H1 (cell line): ENCODE data around the gene CDCA3. TPM values are rescaled to one million over a fixed set of nuclear protein-coding genes. Genes with fewer than 3 reads are reported as not detected.

Source experiments
- CTCF ChIA-PET: fragments of 300-600 bp; sonication (Branson Sonifier 250); formaldehyde crosslinking; loops from one replicate; lab custom pipeline; 2021; ENCODE audit not compliant: partially characterized antibody; lab: Charles Lee
- POLR2A ChIA-PET: fragments of 300-600 bp; sonication (Branson Sonifier 250); formaldehyde crosslinking; loops from one replicate; lab custom pipeline; 2021; ENCODE audit warnings: inconsistent platforms; ENCODE audit not compliant: partially characterized antibody; lab: Charles Lee
- DNase-seq, 2 experiments: peaks; one replicate each; pipeline versions ENCODE4 v3.0.0 to v3.0.0-alpha.2; 2010 to 2022; ENCODE audit warnings: low spot score in 2 of 2, low read depth in 1 of 2, mixed read lengths in 1 of 2
- FAIRE-seq: peaks from 2 replicates; lab custom pipeline; 2011; peaks lifted over from hg19 to GRCh38; lab: Jason Lieb, UNC
- H2AFZ ChIP-seq: 2 replicates; pipeline ENCODE4 v1.8.1; 2012; ENCODE audit warnings: low read length, inconsistent platforms
- H2AK5ac ChIP-seq: 2 replicates; pipeline ENCODE4 v1.6.1; 2013; ENCODE audit warnings: low read depth, low read length
- H2BK120ac ChIP-seq: replicated peaks from 2 replicates; pipeline ENCODE3; 2013; ENCODE audit warnings: low read depth, low read length, inconsistent platforms
- H2BK12ac ChIP-seq: 2 replicates; pipeline ENCODE4 v1.6.1; 2013; ENCODE audit warnings: low read depth, low read length
- H2BK15ac ChIP-seq: 2 replicates; pipeline ENCODE4 v1.6.1; 2013; ENCODE audit warnings: low read length
- H2BK20ac ChIP-seq: 2 replicates; pipeline ENCODE4 v1.6.1; 2013; ENCODE audit warnings: low read length
- H2BK5ac ChIP-seq: 2 replicates; pipeline ENCODE4 v1.6.1; 2013; ENCODE audit warnings: low read depth, low read length
- H3K14ac ChIP-seq: 2 replicates; pipeline ENCODE4 v1.6.1; 2013; ENCODE audit warnings: inconsistent platforms; ENCODE audit not compliant: insufficient read length
- H3K18ac ChIP-seq: 2 replicates; pipeline ENCODE4 v1.6.1; 2013; ENCODE audit warnings: low read length; ENCODE audit errors: extremely low read depth
- H3K23ac ChIP-seq: 2 replicates; pipeline ENCODE4 v1.6.1; 2013; ENCODE audit warnings: inconsistent platforms; ENCODE audit not compliant: insufficient read length
- H3K23me2 ChIP-seq: 2 replicates; pipeline ENCODE4 v1.6.1; 2013; ENCODE audit warnings: low read depth, low read length
- H3K27ac ChIP-seq: 2 replicates; pipeline ENCODE4 v1.6.1; 2011; ENCODE audit warnings: low read depth, low read length, inconsistent platforms
- H3K27me3 ChIP-seq, 4 experiments: replicated peaks in 1 of 4; 1 replicate in 1 of 4; 2 replicates in 3 of 4; pipeline versions ENCODE4 v1.6.1 to v1.8.1; 2011 to 2013; ENCODE audit warnings: low read length in 3 of 4, mild to moderate bottlenecking in 3 of 4, inconsistent platforms in 2 of 4, mixed read lengths in 2 of 4, moderate library complexity in 1 of 4; ENCODE audit not compliant: control insufficient read depth in 3 of 4, insufficient read depth in 3 of 4; ENCODE audit errors: extremely low read depth in 1 of 4
- H3K36me3 ChIP-seq, 4 experiments: 2 replicates each; pipeline versions ENCODE4 v1.6.1 to v1.8.1; 2011 to 2013; ENCODE audit warnings: mild to moderate bottlenecking in 4 of 4, low read length in 3 of 4, moderate library complexity in 2 of 4, control low read depth in 1 of 4, inconsistent platforms in 1 of 4; ENCODE audit not compliant: insufficient read depth in 4 of 4, control insufficient read depth in 2 of 4
- H3K4ac ChIP-seq: replicated peaks from 2 replicates; pipeline ENCODE3; 2013; ENCODE audit warnings: low read length, low read depth, mixed read lengths, inconsistent platforms; ENCODE audit not compliant: insufficient read length
- H3K4me1 ChIP-seq, 4 experiments: replicated peaks in 1 of 4; 1 replicate in 1 of 4; 2 replicates in 3 of 4; pipeline versions ENCODE4 v1.6.1 to v1.8.1; 2011 to 2013; ENCODE audit warnings: low read length in 3 of 4, inconsistent platforms in 2 of 4, mixed read lengths in 1 of 4; ENCODE audit not compliant: insufficient read depth in 4 of 4, control insufficient read depth in 3 of 4
- H3K4me2 ChIP-seq, 2 experiments: 2 replicates each; pipeline versions ENCODE4 v1.6.1 to v1.8.1; 2011 to 2013; ENCODE audit warnings: low read depth in 2 of 2, low read length in 2 of 2, control low read depth in 1 of 2, inconsistent platforms in 1 of 2, mild to moderate bottlenecking in 1 of 2; ENCODE audit not compliant: insufficient read depth in 1 of 2
- H3K4me3 ChIP-seq, 4 experiments: fragments of 200-600, 300-600 bp in 1 of 4; sonication (generic), shearing (Covaris generic), sonication (Bioruptor Twin) in 1 of 4; 2 replicates each; pipeline versions ENCODE4 v1.5.1 to v1.8.1; 2011 to 2016; ENCODE audit warnings: low read length in 4 of 4, low read depth in 3 of 4, control low read depth in 2 of 4, inconsistent platforms in 2 of 4, mild to moderate bottlenecking in 2 of 4, mixed read lengths in 1 of 4, moderate library complexity in 1 of 4; ENCODE audit not compliant: insufficient read depth in 2 of 4; ENCODE audit errors: extremely low read depth in 1 of 4
- H3K56ac ChIP-seq: replicated peaks from 2 replicates; pipeline ENCODE3; 2013; ENCODE audit warnings: low read depth, mild to moderate bottlenecking, mixed read lengths, low read length, inconsistent platforms; ENCODE audit not compliant: insufficient read length
- H3K79me1 ChIP-seq: 2 replicates; pipeline ENCODE4 v1.6.1; 2013; ENCODE audit warnings: low read depth, low read length, control low read depth
- H3K79me2 ChIP-seq, 2 experiments: 2 replicates each; pipeline versions ENCODE4 v1.6.1 to v1.8.1; 2012 to 2013; ENCODE audit warnings: low read length in 2 of 2, mild to moderate bottlenecking in 2 of 2, inconsistent platforms in 1 of 2; ENCODE audit not compliant: insufficient read depth in 2 of 2, control insufficient read depth in 1 of 2
- H3K9ac ChIP-seq, 4 experiments: replicated peaks in 1 of 4; 1 replicate in 1 of 4; 2 replicates in 3 of 4; pipeline versions ENCODE4 v1.6.1 to v1.8.1; 2011 to 2013; ENCODE audit warnings: low read depth in 3 of 4, low read length in 3 of 4, control low read depth in 2 of 4, mild to moderate bottlenecking in 2 of 4, moderate library complexity in 2 of 4, inconsistent platforms in 1 of 4; ENCODE audit errors: extremely low read depth in 1 of 4
- H3K9me3 ChIP-seq, 2 experiments: 2 replicates each; pipeline versions ENCODE4 v1.6.1 to v1.8.1; 2012 to 2013; ENCODE audit warnings: mild to moderate bottlenecking in 2 of 2, moderate library complexity in 2 of 2, control low read depth in 1 of 2, inconsistent platforms in 1 of 2, low read depth in 1 of 2, low read length in 1 of 2, mixed read lengths in 1 of 2; ENCODE audit not compliant: insufficient read depth in 2 of 2
- H4K20me1 ChIP-seq, 2 experiments: replicated peaks in 1 of 2; 2 replicates each; pipeline versions ENCODE3 to v1.8.1; 2011 to 2013; ENCODE audit warnings: inconsistent platforms in 2 of 2, low read length in 2 of 2, mild to moderate bottlenecking in 1 of 2; ENCODE audit not compliant: insufficient read depth in 2 of 2, control insufficient read depth in 1 of 2
- H4K5ac ChIP-seq: 2 replicates; pipeline ENCODE4 v1.6.1; 2013; ENCODE audit warnings: low read length, low read depth, mixed read lengths, inconsistent platforms; ENCODE audit not compliant: insufficient read length
- H4K8ac ChIP-seq: 2 replicates; pipeline ENCODE4 v1.8.0; 2013; ENCODE audit warnings: mild to moderate bottlenecking, moderate library complexity, low read length, inconsistent platforms; ENCODE audit not compliant: insufficient read depth; ENCODE audit errors: extremely low read depth
- H4K91ac ChIP-seq: replicated peaks from 2 replicates; pipeline ENCODE3; 2013; ENCODE audit warnings: low read length, mixed read lengths, inconsistent platforms; ENCODE audit not compliant: insufficient read length
- BACH1 ChIP-seq: IDR thresholded peaks from 2 replicates; pipeline ENCODE4 v1.6.1; 2012; ENCODE audit warnings: low read length, improper control_type of control experiment
- BCL11A ChIP-seq, 2 experiments: IDR thresholded peaks; one replicate each; pipeline ENCODE4 v1.6.1; 2011; ENCODE audit warnings: low read depth in 2 of 2, low read length in 2 of 2, mild to moderate bottlenecking in 2 of 2
- BRCA1 ChIP-seq: IDR thresholded peaks from 2 replicates; pipeline ENCODE4 v1.6.1; 2012; ENCODE audit warnings: low read depth, low read length, improper control_type of control experiment
- CBX8 ChIP-seq: fragments of 300-800, 300-1000 bp; sonication (generic); IDR thresholded peaks from 2 replicates; pipeline ENCODE4 v1.7.1; 2016; ENCODE audit warnings: low read depth, low read length, borderline replicate concordance
- EP300 ChIP-seq, 2 experiments: IDR thresholded peaks; 1 replicate in 1 of 2; 2 replicates in 1 of 2; pipeline ENCODE4 v1.6.1; 2011 to 2012; ENCODE audit warnings: low read depth in 2 of 2, low read length in 2 of 2, mild to moderate bottlenecking in 2 of 2, borderline replicate concordance in 1 of 2, inconsistent platforms in 1 of 2, moderate library complexity in 1 of 2
- KDM5A ChIP-seq: fragments of 200-600 bp; IDR thresholded peaks from 2 replicates; pipeline ENCODE4 v1.7.1; 2012; ENCODE audit warnings: mild to moderate bottlenecking, low read length, inconsistent platforms, mixed read lengths
- MAX ChIP-seq: IDR thresholded peaks from 2 replicates; pipeline ENCODE4 v1.6.1; 2012; ENCODE audit warnings: inconsistent platforms
- TBP ChIP-seq: IDR thresholded peaks from 2 replicates; pipeline ENCODE4 v1.6.1; 2011; ENCODE audit warnings: low read depth, low read length, improper control_type of control experiment
- WGBS, 2 experiments: shearing (Covaris generic) in 1 of 2; methylation state at CpG; one replicate each; pipeline versions ENCODE4 v1.1.6 to v1.1.7; 2013 to 2015; ENCODE audit warnings: low lambda C conversion rate in 2 of 2, mixed read lengths in 2 of 2, inconsistent platforms in 1 of 2, low coverage in 1 of 2, missing lambda C conversion rate in 1 of 2; ENCODE audit not compliant: insufficient replicate concordance in 2 of 2, insufficient coverage in 1 of 2, insufficient read length in 1 of 2; ENCODE audit errors: extremely low coverage in 1 of 2, missing lambda C conversion rate in 1 of 2; 5-methylcytosine and 5-hydroxymethylcytosine counted together
- polyA plus RNA-seq, 7 experiments: library from polyadenylated mRNA; depleted of rRNA in 3 of 7; stranded (reverse) in 5 of 7; unstranded in 2 of 7; fragments of >200 nt in 5 of 7; fragments of 200-250 nt in 2 of 7; gene quantifications; 1 replicate in 5 of 7; 2 replicates in 1 of 7; 4 replicates in 1 of 7; pipeline versions ENCODE4 v1.2.1 to v1.2.3, GENCODE V29; 2011 to 2013; ENCODE audit warnings: missing spikeins in 2 of 7, mixed read lengths in 2 of 7
- total RNA-seq: library from RNA; stranded (reverse); fragmentation: NEBNext Ultra II Directional; extraction: Animal tissue kit (Norgen Biotek cat#: 25700); gene quantifications from 2 replicates; pipeline ENCODE4 v1.2.1, GENCODE V29; 2021

The CDCA3 gene
- total and polyA plus RNA-seq, 2 of the 8 experiments (the other 6 are each of a cell fraction or from before 2014, with no cell fraction given), result 47.7 to 71.2 TPM

GRCh38 chr12:6849976-6850560 is 1.0 kb downstream of the CDCA3 start:
- CTCF ChIA-PET, result interaction anchor here (1.8 to 19.8 kb wide), 3 partner anchors 16 to 294 kb away, joined by 4 to 292 read pairs (median 10); partner anchors contain the start of genes GNB3 and P3H3
- no peak overlapping the region for H2BK20ac ChIP-seq
- no peak overlapping the region for H3K18ac ChIP-seq
- 91% methylated on average over 10 of the region's 10 CpGs; no CpG with 5 or more reads in 1 of the 2 experiments for WGBS, 2 experiments
- no peak overlapping the region for H2BK120ac ChIP-seq
- no peak for FAIRE-seq
- no peak overlapping the region for H2AK5ac ChIP-seq
- no peak overlapping the region for H4K5ac ChIP-seq
- no peak for DNase-seq
- H3K79me1 ChIP-seq, result peaks cover 2% of the 10 kb centered on the region
- no peaks in the 10 kb centered on the region for H3K9me3 ChIP-seq
- no peak overlapping the region for H2BK15ac ChIP-seq
- H3K23ac ChIP-seq, result no peak overlapping the region
- peak overlapping the region in 1 of 4 experiments; percentile 55; a peak in 3 of 7 replicates for H3K9ac ChIP-seq
- H3K14ac ChIP-seq, result no peak overlapping the region
- TF ChIP-seq TBP, result no peak
- no peak for TF ChIP-seq CBX8
- TF ChIP-seq KDM5A, result no peak
- TF ChIP-seq MAX, result no peak
- TF ChIP-seq BCL11A (IDR thresholded peaks at IDR 0.05; ENCODE audit: low read depth in 2 of 2, low read length in 2 of 2), result no peak
- TF ChIP-seq EP300 (IDR thresholded peaks at IDR 0.05; ENCODE audit: borderline replicate concordance in 1 of 2, low read depth in 2 of 2, low read length in 2 of 2), result no peak
- no peak for TF ChIP-seq BRCA1
- no peak for TF ChIP-seq BACH1
- H4K20me1 ChIP-seq, result peaks cover 0 to 3% of the 10 kb centered on the region in 2 experiments
- peak overlapping the region; percentile 60; the same call in 1 of the 2 replicates for H2BK5ac ChIP-seq
- H3K79me2 ChIP-seq, result peaks cover 0 to 29% of the 10 kb centered on the region in 2 experiments; a peak in 2 of 4 replicates
- H2AFZ ChIP-seq, result no peak overlapping the region
- no peak overlapping the region; the same call in 1 of the 2 replicates for H4K8ac ChIP-seq
- POLR2A ChIA-PET, result interaction anchor here (1.0 to 25.7 kb wide), 6 partner anchors 17 to 379 kb away, joined by 3 to 588 read pairs (median 25); partner anchors contain the start of genes C12orf57, GAPDH, GNB3 and GPR162
- H3K4me1 ChIP-seq, result peaks cover 0 to 14% (median 3%) of the 10 kb centered on the region in 4 experiments; a peak in 5 of 7 replicates
- H2BK12ac ChIP-seq, result no peak overlapping the region
- no peak overlapping the region for H4K91ac ChIP-seq
- no peaks in the 10 kb centered on the region for H3K27me3 ChIP-seq
- H3K4ac ChIP-seq, result no peak overlapping the region
- H3K23me2 ChIP-seq, result peaks cover 13% of the 10 kb centered on the region
- H3K36me3 ChIP-seq, result peaks cover 9 to 38% (median 27%) of the 10 kb centered on the region in 4 experiments; a peak in 7 of 8 replicates
- H3K4me3 ChIP-seq, result peak overlapping the region; percentile 79 to 94 (median 88); a peak in 7 of 8 replicates
- H3K56ac ChIP-seq, result no peak overlapping the region
- H3K4me2 ChIP-seq, result peak overlapping the region; percentile 65 to 96
- no peak overlapping the region for H3K27ac ChIP-seq
